Stomach (tissue), 4 donors: ENCODE measurements around the gene ZBTB32.

Experiments
- POLR2AphosphoS5 ChIP-seq, 3 donors: sonication (generic); formaldehyde crosslinking; IDR thresholded peaks; one replicate each; pipeline ENCODE4 v1.6.1; 2016; ENCODE audit warnings: antibody characterized with exemption in 3 of 3
- TF ChIP-seq, protein P1 (sequence below), 7 experiments: fragments of 450-650 bp in 4 of 7; fragments of 200-600 bp in 3 of 7; sonication (generic) in 3 of 7; IDR thresholded peaks; one replicate each; pipeline ENCODE4 v1.5.1; 2016 to 2019; ENCODE audit warnings: antibody characterized with exemption in 7 of 7, control low read depth in 2 of 7, mild to moderate bottlenecking in 1 of 7

GRCh38 chr19:35665157-35665556 lies 39.2 kb upstream of the ZBTB32 start:
- TF ChIP-seq, protein P1, sequence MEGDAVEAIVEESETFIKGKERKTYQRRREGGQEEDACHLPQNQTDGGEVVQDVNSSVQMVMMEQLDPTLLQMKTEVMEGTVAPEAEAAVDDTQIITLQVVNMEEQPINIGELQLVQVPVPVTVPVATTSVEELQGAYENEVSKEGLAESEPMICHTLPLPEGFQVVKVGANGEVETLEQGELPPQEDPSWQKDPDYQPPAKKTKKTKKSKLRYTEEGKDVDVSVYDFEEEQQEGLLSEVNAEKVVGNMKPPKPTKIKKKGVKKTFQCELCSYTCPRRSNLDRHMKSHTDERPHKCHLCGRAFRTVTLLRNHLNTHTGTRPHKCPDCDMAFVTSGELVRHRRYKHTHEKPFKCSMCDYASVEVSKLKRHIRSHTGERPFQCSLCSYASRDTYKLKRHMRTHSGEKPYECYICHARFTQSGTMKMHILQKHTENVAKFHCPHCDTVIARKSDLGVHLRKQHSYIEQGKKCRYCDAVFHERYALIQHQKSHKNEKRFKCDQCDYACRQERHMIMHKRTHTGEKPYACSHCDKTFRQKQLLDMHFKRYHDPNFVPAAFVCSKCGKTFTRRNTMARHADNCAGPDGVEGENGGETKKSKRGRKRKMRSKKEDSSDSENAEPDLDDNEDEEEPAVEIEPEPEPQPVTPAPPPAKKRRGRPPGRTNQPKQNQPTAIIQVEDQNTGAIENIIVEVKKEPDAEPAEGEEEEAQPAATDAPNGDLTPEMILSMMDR (IDR thresholded peaks at IDR 0.05), result no peak
- no peak for TF ChIP-seq POLR2AphosphoS5 (IDR thresholded peaks at IDR 0.05)
